ENCODE results near the gene LYRM4.

Gene LYRM4

GRCh38 chr6:5202941-5203340 lies 57.8 kb downstream of the LYRM4 start:
- no peak for DNase-seq

- no peak for DNase-seq
Observed at GRCh38 chr6:5202206-5202605, 58.5 kb downstream of the LYRM4 start.

GRCh38 chr6:5201271-5201670 lies 59.5 kb downstream of the LYRM4 start:
- DNase-seq = no peak

- no peak for DNase-seq
Observed at GRCh38 chr6:5199702-5200101, 61.0 kb downstream of the LYRM4 start.

- no peak for DNase-seq
Observed at GRCh38 chr6:5199283-5199682, 61.5 kb downstream of the LYRM4 start.

GRCh38 chr6:5197084-5197483 lies 63.7 kb downstream of the LYRM4 start:
- no peak for DNase-seq

- no peak for DNase-seq
Observed at GRCh38 chr6:5192135-5192794, 68.5 kb downstream of the LYRM4 start.

GRCh38 chr6:5191722-5192121 lies 69.0 kb downstream of the LYRM4 start:
- no peak for DNase-seq

- DNase-seq = no peak
Observed at GRCh38 chr6:5191222-5191621, 69.5 kb downstream of the LYRM4 start.

GRCh38 chr6:5190507-5190906 lies 70.2 kb downstream of the LYRM4 start:
- no peak for DNase-seq

GRCh38 chr6:5188646-5189045 lies 72.1 kb downstream of the LYRM4 start:
- DNase-seq = no peak

- DNase-seq = no peak
Observed at GRCh38 chr6:5184878-5185277, 75.9 kb downstream of the LYRM4 start.

- DNase-seq = no peak
Observed at GRCh38 chr6:5184218-5184617, 76.5 kb downstream of the LYRM4 start.

GRCh38 chr6:5181510-5182317 lies 79.0 kb downstream of the LYRM4 start:
- DNase-seq = no peak

GRCh38 chr6:5180636-5181035 lies 80.1 kb downstream of the LYRM4 start:
- no peak for DNase-seq

GRCh38 chr6:5179917-5180316 lies 80.8 kb downstream of the LYRM4 start:
- no peak for DNase-seq

- no peak for DNase-seq
Observed at GRCh38 chr6:5178806-5179205, 81.9 kb downstream of the LYRM4 start.

- DNase-seq = no peak
Observed at GRCh38 chr6:5175635-5176034, 85.1 kb downstream of the LYRM4 start.

GRCh38 chr6:5174756-5175549 lies 85.8 kb downstream of the LYRM4 start:
- DNase-seq = no peak

GRCh38 chr6:5174244-5174643 lies 86.5 kb downstream of the LYRM4 start:
- DNase-seq = no peak

GRCh38 chr6:5173810-5174209 lies 86.9 kb downstream of the LYRM4 start:
- DNase-seq = no peak

- DNase-seq = no peak
Observed at GRCh38 chr6:5172897-5173474, 87.8 kb downstream of the LYRM4 start.

- no peak for DNase-seq
Observed at GRCh38 chr6:5172041-5172653, 88.6 kb downstream of the LYRM4 start.

Data from NCI-H1092 (cell line).